Subcutaneous adipose tissue (tissue), 4 donors: ENCODE measurements around the gene REEP2. TPM values are rescaled to one million over a fixed set of nuclear protein-coding genes. Genes with fewer than 3 reads are reported as not detected.

Experiments used
- total RNA-seq, 4 donors: library from RNA; depleted of rRNA; stranded (reverse); fragments of >200 nt; gene quantifications; one replicate each; pipeline ENCODE4 v1.1.0, GENCODE V29; 2016
- TF ChIP-seq, protein P1 (sequence below): fragments of 450-650 bp; IDR thresholded peaks from one replicate; pipeline ENCODE4 v1.5.1; 2016; ENCODE audit warnings: low read depth, mild to moderate bottlenecking, control low read depth, antibody characterized with exemption, moderate library complexity

REEP2 gene, protein sequence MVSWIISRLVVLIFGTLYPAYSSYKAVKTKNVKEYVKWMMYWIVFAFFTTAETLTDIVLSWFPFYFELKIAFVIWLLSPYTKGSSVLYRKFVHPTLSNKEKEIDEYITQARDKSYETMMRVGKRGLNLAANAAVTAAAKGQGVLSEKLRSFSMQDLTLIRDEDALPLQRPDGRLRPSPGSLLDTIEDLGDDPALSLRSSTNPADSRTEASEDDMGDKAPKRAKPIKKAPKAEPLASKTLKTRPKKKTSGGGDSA
- total RNA-seq = 1 to 10 TPM in 3 of 4 donors, under 1 TPM in 1; 0.98 to 5.9 (median 4.7) TPM

DNA sequence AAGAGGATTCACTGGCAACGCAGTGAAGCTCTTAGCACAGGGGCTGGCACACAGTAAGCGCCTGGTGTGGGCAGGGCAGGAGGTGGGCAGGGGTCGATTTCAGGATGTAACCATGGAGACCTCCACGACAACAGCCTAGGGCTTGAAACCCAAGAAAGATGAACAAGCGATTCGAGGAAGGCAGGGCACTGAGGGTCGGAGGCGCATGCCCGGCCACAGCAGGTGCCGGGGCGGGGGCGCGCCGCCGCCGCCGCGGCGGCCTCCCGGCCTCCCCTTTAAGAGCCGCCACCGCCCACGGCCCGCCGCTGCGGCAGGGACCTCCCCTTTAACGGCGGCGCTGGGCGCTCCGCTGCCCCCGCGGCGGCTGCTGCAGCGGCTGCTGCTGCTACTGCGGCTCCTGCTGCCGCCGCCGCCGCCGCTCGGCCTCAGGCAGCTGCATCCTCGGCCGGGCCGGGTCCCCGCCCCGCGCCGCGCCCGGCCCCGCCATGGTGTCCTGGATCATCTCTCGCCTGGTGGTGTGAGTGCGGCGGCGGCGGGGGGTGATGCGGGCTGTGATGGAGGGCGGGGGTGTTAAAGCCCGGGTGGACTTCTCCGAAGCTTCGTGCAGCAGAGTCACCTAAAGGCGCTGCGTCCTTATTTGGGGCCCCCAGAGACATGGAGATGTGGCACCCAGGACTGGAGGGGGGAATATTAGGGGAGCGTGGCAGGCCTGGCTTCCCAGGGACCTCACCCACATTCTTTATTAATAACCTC lies at the start of gene REEP2:
Gene REEP2, plus strand, starts transcription at position 334 of the 753 bp plus-strand sequence. Its CDS starts 152 bp downstream, at position 486.
- TF ChIP-seq, protein P1, sequence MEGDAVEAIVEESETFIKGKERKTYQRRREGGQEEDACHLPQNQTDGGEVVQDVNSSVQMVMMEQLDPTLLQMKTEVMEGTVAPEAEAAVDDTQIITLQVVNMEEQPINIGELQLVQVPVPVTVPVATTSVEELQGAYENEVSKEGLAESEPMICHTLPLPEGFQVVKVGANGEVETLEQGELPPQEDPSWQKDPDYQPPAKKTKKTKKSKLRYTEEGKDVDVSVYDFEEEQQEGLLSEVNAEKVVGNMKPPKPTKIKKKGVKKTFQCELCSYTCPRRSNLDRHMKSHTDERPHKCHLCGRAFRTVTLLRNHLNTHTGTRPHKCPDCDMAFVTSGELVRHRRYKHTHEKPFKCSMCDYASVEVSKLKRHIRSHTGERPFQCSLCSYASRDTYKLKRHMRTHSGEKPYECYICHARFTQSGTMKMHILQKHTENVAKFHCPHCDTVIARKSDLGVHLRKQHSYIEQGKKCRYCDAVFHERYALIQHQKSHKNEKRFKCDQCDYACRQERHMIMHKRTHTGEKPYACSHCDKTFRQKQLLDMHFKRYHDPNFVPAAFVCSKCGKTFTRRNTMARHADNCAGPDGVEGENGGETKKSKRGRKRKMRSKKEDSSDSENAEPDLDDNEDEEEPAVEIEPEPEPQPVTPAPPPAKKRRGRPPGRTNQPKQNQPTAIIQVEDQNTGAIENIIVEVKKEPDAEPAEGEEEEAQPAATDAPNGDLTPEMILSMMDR = no peak

DNA sequence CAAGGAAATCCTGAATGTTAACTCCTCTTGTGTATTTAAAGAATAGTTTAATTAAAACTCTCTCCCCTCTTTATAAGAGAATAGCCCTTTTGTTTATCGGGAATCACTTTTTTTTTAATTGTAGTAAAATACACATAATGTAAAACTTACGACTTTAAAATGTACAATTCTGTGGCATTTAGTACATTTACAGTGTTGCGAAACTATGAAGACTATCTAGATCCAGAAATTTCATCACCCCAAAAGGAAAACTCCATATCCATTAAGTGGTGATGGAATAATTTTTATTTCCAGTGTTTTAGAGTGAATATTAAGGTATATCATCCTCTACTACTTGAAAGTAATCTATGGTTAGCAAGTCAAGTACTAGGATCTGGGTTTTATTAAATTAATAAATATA lies 49.5 kb upstream of the REEP2 start:
- TF ChIP-seq, protein P1 = no peak

DNA sequence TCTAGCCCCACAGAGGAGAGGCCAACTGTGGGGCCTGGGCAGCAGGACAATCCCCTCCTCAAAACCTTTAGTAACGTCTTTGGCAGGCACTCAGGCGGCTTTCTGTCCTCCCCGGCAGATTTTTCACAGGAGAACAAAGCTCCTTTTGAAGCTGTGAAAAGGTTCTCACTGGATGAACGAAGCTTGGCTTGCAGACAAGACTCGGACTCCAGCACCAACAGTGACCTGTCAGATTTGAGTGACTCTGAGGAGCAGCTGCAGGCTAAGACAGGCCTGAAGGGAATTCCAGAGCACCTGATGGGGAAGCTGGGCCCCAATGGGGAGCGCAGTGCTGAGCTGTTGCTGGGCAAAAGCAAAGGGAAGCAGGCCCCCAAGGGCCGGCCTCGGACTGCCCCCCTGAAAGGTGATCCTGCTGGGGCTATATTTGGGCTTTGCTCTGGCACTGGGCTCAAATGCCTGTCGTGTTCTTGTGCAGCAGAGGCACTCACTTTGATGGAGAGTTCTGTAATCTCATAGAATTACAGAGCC lies 46.9 kb upstream of the REEP2 start:
- TF ChIP-seq, protein P1 = no peak

DNA sequence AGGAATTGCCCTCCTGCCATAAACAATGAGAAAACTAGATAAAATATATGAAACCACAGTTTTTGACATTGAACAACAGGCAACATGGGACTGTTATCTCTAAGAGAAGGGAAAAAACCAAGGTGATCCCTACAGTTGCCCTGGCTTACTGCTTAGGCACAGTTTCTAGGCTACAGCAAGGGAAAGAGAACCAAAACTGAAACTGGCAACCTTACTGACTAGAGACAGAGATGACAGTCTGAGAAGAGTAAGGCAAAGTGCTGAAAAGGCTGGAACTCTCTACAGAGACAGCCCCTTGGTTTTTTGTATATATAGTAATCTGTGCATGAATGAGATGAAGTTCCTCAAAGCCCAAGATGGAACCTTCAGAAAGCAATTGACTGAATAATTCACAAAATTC lies 36.2 kb upstream of the REEP2 start:
- TF ChIP-seq, protein P1 = no peak

DNA sequence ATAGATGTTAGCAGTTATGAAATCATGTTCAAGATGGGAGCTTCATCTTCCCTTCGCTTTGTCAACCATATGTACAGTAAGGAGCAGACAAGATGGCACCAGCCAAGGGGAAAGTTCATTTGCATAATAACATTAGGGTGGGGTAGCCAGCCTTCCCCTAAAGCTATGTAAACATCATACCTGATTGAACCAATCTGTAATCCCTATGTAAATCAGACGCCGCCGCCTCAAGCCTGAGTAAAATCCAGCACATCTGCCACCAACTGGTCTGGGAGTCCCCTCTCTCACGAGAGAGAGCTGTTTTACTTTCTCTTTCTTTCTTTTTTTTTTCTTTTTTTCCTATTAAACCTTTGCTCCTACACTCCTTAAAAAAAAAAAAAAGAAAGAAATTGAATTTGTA lies 30.8 kb upstream of the REEP2 start:
- TF ChIP-seq, protein P1 = no peak

DNA sequence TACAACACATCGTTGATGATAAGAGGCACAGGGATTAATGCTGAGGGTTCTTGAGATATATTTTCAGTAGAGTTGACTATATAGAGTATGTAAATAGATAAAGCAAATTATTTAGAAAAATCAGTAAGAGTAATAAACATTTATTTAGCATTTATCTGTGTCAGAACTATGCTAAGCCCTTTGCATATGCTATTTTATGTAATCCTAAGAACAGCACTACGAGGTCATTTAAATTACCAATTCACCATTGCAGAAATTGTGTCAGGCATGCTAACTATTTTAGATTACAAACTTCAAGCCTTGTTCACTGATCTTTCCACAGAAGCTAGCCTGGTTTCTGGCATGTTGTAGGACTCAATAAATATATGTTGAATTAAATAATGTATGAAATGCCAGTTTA lies 20.4 kb upstream of the REEP2 start:
- TF ChIP-seq, protein P1 = no peak

DNA sequence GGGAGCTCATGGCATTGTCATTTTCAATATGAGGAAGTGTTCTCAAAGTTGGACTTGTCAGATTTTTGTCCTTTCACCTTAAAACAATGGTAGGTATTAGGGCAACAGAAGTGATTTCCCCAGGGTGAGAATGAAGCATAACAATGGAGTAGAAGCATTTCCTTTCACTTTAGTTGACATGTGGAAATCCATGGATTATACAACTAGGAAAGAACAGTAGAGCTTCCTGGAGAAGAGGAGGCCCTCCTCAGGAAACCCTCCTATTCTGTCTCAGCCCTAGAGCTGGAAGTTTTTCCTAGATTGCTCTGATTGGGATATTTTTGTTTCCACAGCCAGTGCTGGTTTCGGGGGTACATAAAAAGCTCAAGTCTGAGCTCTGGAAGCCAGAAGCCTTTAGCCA lies 13.8 kb upstream of the REEP2 start:
- TF ChIP-seq, protein P1 = no peak
